G401.6 (cell line): ENCODE data around the gene WSB1.

Source experiments
- FAIRE-seq: peaks from 2 replicates; lab custom pipeline; 2012; peaks lifted over from hg19 to GRCh38; lab: Jason Lieb, UNC

Gene WSB1

DNA sequence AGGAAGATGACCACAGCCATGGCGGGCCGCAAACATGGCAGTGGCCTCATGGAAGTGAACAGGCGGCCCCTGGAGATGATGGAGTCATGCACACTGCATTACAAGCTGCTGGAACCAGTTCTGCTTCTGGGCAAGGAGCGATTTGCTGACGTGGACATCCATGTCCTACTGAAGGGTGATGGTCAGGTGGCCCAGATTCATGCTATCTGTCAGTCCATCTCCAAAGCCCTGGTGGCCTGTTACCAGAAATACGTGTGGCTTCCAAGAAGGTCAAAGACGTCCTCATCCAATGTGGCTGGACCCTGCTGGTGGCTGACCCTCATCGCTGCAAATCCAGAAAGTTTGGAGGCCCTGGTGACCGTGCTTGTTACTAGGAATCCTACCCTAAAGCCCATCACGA is 13.4 kb upstream of the WSB1 start:
- FAIRE-seq, result no peak

DNA sequence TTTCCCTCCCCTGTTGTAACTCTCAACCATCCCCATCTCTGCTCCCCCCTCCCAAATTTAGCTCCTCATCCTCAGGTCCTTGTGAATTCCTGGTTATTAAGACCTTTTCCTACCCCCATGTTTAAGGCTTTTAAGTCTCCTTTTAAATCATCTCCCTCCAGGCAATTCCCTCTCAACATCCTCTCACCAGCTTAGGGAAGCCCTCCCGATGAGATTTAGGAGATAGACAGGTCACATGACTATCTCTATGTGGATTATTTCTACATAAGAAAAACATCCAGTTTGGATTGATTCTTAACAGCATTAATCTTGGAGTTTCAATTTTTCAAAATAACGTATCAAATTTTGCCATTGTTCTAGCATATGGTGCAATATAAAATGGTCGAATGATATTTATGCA is 12.5 kb upstream of the WSB1 start:
- no peak for FAIRE-seq

DNA sequence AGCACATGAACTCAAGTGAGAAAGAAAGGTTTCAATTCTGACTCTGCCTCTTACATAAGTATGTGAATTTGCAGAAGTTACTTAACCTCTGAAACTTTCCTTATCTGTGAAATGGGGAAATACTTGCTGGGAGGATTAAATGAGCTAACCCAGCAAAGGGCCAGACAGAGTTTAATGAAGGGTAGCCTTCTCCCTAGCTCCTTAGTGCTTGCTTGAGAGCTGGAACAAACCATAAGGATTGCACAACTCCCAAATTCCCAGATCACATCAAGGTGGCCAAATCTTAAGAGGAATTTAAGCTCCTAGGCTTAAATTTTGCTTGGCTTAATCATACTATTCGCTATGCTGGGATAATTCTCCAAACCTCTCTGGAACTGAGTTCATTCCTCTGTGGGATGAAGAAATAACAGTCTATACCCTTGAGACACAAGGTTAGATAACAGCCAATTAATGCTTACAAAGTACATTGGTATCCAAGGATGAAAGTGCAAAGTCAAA is 11.8 kb upstream of the WSB1 start:
- FAIRE-seq, result no peak

DNA sequence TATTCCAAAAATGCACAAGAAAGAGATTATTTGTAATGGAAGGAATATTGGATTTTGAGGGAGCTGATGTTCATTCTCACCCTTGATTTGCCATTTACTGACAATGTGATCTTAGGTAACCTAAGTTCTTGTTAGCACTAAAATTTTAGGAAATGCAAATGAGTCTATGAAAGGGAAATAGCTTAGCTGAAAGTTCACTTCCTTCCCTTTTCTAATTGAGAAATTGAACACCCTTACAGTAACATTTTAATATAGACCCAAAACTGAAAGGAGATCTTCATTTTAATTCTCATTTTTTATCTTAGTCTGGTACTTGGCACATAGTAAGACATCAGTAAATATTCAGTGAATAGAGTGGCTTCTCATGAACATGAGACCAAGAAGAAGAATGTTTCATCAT is 10.9 kb upstream of the WSB1 start:
- no peak for FAIRE-seq

DNA sequence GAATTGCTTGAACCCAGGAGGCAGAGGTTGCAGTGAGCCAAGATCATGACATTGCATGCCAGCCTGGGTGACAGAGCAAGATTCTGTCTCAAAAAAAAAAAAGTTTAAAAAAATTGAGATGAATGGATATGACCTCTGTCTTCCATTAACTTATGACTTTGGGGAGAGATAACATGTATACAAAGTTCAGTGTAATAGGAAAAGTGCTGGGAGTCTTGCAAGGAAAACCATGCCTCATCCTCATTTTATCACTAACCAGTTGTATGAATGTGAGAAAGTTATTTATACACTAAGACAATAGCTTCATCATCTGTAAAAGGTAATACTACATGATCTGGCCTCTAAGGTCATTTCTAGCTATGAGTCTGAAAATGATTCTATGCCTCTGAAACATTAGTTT is 10.2 kb upstream of the WSB1 start:
- no peak for FAIRE-seq

DNA sequence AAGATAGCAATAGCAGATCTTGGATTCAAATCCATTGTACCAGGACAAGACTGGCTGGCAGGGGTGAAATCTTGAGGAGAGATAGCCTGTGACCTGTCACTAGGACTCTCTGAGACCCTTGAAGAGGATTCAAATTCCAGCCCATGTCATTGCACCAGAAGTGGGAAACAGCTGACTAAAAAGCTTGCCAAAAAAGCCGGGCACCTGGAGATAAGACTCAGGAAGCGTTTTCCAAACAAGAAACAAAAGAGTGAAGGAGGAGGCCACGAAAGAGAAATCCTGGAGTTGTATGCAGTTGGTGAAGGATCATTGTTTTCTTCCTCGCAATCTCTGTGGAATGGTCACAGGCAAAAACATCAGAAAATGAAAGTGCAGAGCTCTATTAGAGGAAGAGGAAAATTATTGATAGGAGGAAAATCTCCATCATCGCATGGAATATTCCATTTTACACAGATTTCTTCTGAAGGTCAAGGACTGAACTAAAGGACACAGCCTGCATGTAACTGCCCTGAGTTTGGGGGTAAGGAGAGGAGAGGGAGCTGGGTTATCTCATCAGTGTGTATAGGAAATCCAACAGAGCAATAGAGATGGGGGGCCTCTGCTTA is 9.0 kb upstream of the WSB1 start:
- FAIRE-seq, result no peak

DNA sequence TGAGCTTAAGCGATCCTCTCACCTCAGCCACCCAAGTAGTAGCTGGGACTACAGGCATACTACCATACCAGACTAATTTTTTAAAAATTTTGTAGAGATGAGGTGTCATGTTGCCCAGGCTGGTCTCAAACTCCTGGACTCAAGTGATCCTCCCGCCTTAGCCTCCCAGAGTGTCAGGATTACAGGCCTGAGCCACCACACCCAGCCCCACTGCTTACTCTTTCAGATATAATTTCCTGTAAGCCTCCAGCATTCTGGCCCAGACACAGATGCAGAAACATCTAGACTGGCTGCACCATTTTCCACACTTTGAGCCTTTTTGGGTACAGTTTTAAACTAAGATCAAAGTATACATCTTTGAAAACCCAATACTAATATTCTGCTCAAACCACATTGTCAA is 8.4 kb upstream of the WSB1 start:
- no peak for FAIRE-seq

DNA sequence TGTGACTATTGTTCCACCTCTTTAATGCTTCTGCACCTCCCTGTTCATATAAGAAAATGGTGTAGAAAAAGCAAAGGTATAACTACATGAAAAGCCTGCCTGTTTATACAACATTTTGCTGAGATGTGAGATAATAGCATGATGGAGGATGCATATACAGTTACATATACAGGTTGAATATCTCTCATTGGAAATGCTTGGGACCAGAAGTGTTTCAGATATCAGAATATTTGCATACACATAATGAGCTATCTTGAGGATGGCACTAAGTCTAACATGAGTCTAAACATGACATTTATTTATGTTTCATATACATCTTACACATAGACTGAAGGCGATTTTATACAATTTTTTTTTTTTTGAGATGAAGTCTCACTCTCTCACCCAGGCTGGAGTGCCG is 5.7 kb upstream of the WSB1 start:
- FAIRE-seq, result no peak

DNA sequence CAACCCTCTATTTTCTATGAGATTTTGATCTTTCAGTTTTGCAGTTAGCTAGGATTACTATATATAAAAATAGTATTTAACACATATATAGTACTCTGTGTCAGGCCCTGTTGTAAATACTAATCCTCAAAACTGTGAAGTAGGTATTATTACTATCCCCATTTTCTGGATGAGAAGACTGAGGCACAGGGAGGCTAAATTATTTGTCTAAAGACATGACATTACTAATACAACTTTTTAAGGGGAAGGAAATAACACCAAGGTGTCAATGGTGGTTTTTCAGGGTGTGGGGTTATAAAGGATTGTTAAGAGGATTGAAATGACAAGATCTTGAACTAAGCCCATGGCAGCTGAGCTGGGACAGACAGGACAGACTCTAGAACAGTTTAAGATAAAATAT is 4.1 kb upstream of the WSB1 start:
- FAIRE-seq, result no peak

DNA sequence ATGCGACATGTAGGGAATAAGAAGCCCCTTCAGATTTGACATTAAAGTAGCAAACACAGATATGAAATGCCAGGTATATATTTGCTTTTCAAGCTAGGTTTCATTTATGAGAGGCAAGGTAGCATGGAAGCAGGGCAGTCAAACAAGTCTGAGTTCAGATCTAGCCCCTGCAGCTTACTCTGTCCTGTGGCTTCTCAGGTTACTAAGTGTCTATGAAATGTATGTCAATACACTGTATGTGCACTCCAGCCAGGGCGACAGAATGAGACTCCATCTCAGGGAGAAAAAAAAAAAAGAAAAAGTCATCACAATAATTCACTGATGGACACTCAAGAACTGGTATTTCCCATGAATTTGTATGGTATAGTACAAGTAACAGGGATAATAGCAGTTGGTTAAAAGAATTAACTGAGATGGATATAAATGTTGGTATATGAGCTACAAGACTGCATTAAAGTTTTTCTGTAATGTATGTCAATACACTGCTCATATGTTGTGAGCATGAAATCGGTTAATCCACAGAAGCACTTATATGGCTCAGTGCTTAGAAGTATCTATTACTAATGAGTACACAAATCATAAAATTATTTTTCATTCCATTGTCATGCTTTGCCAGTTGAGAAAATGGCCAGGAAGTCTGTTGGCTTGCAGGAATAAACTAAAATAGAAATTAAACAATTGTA is 2.9 kb upstream of the WSB1 start:
- no peak for FAIRE-seq

DNA sequence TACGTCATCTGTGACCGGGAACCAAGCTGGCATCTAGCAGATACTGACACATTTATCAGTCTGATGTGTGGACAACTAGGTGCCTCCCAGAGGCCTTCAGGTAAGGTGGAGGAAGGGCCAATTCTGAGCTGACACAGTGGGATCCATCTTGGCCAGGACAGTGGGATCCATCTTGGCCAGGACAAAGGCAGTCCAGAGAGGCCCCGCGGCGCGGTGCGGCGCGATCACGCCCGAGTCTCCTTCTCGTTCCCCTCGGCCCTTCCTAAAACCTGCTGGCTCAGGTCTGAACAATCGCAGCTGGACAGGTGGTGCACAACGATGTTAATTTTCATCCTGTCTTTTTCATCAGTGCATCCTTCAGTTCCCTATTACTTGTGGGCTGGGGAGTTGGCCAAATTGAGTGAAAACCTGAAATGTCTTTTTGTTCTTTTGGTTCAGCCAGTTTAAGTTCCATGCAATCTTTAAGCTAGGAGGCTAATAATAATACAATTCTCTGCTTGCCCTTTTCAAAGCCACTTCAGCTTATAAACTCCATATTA is 486 bp upstream of the WSB1 start:
- FAIRE-seq, result no peak

DNA sequence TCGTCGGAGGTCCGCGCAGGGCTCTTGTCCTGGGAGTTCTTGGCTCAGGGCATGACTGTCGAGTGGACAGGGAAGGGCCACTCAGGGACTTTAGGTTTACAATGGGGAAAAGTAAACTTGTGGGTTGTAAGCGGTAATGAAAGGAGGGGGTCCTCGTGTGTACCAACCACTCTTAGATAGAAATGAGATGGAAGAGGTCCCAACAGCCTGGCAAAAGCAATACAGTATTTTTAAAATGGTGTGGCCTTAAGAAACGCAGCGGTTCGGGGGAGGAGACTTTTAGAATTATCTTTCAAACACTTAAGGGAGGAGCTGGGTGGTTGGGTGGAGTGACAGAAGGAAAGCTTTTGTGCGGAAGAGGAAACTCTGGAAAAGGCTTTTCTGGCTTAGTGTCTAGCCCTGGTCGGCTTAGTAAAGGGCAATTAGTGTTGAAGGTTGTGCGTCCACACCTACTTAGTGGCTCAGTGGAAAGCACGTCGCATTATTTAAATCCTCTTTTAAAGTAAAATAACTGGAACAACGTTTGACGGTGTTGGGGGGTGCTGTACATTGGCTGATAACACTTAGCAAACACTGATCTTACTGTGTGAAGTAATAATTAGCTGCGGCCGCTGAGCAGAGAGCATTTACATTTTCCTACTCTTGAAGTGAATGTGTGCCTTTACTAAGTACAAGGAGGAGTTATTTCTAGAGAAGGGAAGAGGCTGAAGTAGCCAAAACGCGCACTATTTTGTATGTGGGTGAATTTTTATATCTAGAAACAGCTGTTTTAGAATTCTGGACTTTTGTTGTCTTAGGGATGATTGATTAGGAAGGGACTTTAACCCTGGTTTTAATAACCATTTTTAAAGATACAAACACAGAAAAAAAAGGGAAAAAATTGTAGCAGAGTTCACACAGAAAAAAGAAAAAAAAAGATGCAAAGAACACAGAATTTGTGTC is 1.0 kb downstream of the WSB1 start:
- FAIRE-seq, result peak; percentile 70

DNA sequence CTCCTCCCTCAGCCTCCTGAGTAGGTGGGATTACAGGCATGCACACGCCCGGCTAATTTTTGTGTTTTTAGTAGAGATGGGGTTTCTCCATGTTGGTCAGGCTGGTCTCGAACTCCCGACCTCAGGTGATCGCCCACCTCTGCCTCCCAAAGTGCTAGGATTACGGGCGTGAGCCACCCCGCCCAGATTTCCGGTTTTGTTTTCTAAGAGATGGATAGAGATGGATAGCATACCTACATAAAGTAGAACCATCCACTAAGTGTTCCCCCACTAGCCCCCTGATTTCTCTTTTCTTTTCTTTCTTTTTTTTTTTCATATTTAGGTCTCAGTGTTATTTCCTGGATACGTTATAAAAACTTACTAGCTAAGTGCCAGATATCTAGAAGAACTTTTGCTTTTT is 2.0 kb downstream of the WSB1 start:
- FAIRE-seq, result no peak

DNA sequence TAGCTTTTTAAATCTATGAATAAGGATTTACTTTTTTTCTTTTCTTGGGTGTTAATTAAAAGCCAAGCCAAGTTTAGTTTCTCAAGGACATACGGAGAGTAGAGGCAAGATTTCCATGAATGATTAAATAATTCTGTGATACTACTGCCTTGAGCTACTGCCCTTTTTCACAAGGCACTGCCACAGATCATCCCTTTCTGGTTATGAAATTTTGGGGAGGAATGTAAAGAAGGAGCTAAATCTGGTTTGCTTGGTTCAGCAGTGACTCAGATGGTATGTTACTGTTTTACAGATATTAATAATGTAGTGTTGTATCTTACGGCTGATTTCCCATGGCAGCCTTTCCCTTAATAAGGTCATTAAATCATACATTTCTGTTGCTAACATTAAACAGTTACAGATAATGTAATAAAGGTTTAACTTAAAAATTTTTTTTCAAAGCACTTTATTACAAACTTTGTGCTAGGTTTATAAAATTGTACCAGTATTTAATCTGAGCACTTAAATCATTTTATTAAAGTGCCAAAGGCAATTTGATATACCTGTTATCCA is 2.6 kb downstream of the WSB1 start:
- FAIRE-seq, result no peak

DNA sequence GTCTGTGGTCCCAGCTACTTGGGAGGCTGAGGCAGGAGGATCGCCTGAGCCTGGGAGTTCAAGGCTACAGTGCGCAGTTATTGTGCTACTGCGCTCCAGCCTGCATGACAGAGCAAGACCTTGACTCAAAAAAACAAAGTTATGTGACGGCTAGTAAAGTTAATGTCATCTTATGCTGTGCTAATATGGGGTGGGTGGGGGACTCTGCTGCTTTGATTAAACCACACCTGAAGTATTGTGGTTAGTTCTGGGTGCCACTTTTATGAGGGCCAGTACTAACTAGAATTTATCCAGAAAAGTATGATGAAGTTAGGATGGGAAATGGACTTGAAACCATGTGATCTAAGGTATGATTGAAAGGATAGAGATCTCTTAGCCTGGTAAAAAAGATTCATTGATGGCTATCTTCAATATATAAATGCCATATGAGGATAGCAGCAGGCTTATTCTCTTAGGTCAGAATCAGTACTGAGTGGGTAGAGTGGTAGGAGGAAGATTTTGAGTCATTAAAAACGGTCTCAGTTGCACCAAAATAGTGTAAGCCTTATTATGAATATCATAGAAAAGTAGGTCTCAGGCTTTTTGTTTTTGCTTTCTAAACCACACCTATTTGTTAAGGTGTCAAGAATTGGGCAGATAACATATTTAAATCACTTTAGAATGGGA is 5.6 kb downstream of the WSB1 start:
- no peak for FAIRE-seq

DNA sequence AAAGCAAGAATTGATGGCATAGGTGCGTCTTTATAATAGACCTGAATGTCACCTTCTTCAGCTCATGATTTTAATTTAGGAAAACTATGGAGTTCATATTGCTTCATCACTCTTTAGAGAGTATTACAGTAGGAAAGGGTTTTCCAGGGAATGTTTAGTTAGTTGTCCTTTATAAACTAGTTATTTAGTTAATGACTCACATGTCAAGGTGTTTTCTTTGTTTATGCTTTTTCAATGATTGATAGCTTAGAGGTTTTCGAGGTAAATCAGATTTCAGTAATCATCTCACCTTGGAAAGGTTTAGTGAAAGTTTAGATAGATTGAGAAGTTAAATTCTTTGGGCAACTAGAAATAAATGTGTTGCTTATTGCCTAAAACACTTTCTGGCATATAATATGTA is 9.8 kb downstream of the WSB1 start:
- FAIRE-seq, result no peak

DNA sequence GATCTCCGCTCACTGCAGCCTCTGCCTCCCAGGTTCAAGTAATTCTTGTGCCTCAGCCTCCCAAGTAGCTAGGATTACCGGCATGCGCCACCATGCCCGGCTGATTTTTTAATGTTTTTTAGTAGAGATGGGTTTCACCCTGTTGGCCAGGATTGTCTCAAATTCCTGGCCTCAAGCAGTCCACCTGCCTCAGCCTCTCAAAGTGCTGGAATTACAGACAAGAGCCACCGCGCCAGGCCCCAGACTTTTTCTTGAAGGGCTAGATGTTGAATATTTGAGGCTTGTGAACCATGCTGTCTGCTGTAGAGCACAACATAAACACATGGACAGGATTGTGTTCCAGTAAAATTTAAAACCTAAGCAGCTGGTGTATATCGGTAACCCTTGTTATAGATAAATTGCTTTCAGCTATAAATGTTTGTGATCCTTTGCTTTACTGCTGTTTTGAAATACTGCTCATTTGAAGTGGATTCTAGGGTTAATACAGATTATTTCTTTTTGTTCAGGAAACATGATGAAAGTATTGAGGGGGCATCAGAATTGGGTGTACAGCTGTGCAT is 12.4 kb downstream of the WSB1 start:
- FAIRE-seq, result no peak

DNA sequence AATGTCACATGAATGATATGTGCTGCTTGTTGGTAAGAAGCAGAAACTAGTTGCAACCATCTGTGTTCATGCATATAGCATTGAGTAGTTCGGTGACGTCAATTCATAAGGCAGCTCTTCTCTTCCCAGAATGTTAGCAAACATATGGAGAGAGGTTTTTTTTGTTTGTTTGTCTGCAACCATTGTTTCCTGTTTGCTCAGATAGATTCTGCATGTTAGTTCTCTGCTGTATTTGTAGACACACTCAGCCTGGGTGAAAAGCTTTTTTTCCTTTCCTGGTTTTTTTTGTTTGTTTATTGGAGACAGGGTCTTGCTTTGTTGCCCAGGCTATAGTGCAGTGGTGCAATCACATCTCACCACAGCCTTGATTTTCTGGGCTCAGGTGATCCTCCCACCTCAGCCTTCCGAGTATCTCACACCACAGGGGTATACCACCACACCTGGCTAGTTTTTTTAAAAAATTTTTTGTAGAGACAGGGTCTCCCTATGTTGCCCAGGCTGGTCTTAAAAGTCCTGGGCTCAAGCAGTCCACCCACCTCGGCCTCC is 16.7 kb downstream of the WSB1 start:
- FAIRE-seq, result no peak

DNA sequence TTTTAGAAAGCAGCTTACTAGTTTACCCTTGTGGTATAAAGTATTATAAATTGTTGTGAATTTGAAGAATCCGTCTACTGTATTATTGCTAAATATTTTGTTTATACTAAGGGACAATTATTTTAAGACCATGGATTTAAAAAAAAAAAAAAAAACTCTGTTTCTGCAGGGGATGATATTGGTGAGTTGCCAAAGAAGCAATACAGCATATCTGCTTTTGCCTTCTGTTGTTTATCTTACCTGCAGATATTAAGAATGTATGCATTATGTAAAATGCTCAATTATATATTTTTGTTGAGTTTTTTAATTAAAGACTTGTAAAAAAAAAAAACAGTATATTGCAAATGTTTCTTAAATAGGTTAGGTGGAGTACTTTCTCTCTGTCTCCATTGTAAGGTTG is 19.4 kb downstream of the WSB1 start:
- FAIRE-seq, result no peak

DNA sequence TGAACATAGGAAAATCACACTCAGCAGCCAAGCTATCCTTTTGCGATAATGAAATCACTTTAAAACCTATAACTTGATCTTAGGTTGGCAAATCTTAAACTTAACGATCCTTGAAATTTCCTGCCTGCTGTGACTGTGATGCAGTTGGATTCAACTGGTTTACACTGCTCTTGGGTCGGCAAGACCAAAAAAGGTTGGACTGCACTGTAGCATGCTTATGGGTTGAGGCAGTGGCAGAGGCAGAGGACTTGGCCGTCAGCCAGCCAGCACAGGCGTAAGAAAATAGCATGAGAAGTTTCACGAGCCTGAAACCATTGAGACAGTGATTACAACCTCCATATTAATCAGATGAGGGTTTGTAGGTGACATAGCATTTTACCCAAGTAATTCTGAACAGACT is 21.4 kb downstream of the WSB1 start:
- no peak for FAIRE-seq

DNA sequence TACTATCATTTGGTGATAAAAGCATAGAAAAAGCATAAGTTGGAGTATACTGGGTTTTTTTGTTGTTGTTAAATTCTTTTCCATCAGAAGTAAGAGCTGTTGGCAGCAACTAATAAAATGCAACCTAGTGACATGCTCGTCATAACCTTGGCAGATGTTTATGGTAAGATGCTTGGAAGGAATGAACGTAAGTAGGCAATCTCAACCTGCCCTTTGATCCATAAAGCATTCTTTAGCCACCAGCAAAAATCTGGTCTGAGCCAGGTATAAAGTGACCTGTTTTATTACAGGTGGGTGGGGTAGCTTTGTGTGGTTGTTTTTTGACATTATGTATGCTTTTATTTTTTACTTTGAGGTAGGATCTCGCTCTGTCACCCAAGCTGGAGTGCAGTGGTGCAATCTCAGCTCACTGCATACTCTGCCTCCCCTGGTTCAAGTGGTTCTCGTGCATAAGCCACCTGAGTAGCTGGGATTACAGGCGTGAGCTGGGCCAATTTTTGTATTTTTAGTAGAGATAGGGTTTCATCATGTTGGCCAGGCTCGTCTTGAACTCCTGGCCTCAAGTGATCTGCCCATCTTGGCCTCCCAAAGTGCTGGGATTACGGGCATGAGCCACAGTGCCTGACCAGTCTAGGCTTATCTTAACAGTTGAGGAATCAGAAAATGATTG is 22.0 kb downstream of the WSB1 start:
- FAIRE-seq, result no peak
